ENCODE results near the gene KNDC1. TPM values are rescaled to one million over a fixed set of nuclear protein-coding genes. Genes with fewer than 3 reads are reported as not detected.

Gene KNDC1
- total and polyA plus RNA-seq, 10 of the 15 experiments (the other 5 are each of a cell fraction or from before 2014, with no cell fraction given) = 0.03 to 0.11 (median 0.05) TPM; not detected in 7

DNA sequence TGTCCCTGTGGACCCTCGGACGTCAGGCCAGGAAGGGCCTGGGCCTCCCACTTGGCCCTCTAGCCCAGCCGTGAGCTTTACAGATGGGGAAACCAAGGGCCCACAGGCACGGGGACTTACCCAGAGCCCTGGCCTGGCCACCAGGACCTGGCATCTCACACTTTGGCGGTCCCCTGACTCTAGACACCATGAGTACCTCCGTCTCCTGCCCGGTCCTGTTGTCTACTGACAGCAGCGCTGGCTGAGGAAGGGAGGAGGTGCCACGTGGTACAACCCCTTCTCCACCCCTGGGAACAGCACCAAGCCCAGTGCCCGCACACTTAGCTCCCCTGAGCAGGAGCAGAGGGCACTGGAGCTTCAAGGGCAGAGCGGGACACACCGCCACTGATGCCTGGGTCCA is 46.2 kb upstream of the KNDC1 start:
- in situ Hi-C loops (cut with MboI) (no loop called here), intact Hi-C loops (cut with micrococcal nuclease; ENCODE audit: unreplicated experiment) (no loop called here)
- FAIRE-seq = no peak
- WGBS (ENCODE audit: insufficient coverage, insufficient replicate concordance, low lambda C conversion rate, missing lambda C conversion rate) = 63% methylated on average over 12 of the region's 12 CpGs
- no peak for DNase-seq (ENCODE audit: low read depth, low spot score)
- H3K4me1 ChIP-seq (ENCODE audit: control insufficient read depth, insufficient read depth, low read length) = no peaks in the 10 kb centered on the region
- ATAC-seq = no peak
- BruUV-seq (replicated peaks) = no TSS peak
- no peak overlapping the region for H2AFZ ChIP-seq (ENCODE audit: control insufficient read depth, low read depth, low read length)
- no peak overlapping the region for H3K27ac ChIP-seq (ENCODE audit: control insufficient read depth, insufficient read depth)
- ChIA-PET POLR2A (no interaction called here), RAD21 (ENCODE audit: unreplicated experiment) (no interaction called here), SMC1A (ENCODE audit: uncharacterized antibody, unreplicated experiment) (no interaction called here), CTCF (no interaction called here)
- no peaks in the 10 kb centered on the region for H3K79me2 ChIP-seq (ENCODE audit: control insufficient read depth, insufficient read depth, low read length)
- no peak overlapping the region for H3K4me3 ChIP-seq
- H3K36me3 ChIP-seq (ENCODE audit: control insufficient read depth in 2 of 2, insufficient read depth in 2 of 2, low read length in 1 of 2) = no peaks in the 10 kb centered on the region
- no peak overlapping the region for H3K4me2 ChIP-seq (ENCODE audit: control insufficient read depth, insufficient read depth)
- peaks cover 4% of the 10 kb centered on the region; the same call in 1 of the 3 replicates for H3K9me3 ChIP-seq (replicated peaks; ENCODE audit: control insufficient read depth, insufficient read depth, low read length)
- H4K20me1 ChIP-seq (ENCODE audit: control insufficient read depth, insufficient read depth) = no peaks in the 10 kb centered on the region
- H3K27me3 ChIP-seq (replicated peaks in 1 of 2; ENCODE audit: control insufficient read depth in 2 of 2, insufficient read depth in 2 of 2, low read length in 1 of 2) = no peaks in the 10 kb centered on the region
- H3K9ac ChIP-seq (ENCODE audit: control insufficient read depth, insufficient read depth, low read length) = no peak overlapping the region
- TF ChIP-seq EZH2 (IDR thresholded peaks at IDR 0.05; ENCODE audit: borderline replicate concordance, control insufficient read depth, low read depth, low read length) (no peak), MAX (IDR thresholded peaks at IDR 0.05; ENCODE audit: low read depth, low read length) (no peak), ZBED1 (IDR thresholded peaks at IDR 0.05; ENCODE audit: borderline replicate concordance) (no peak), POLR2AphosphoS2 (IDR thresholded peaks at IDR 0.05; ENCODE audit: low read depth, low read length) (no peak), BCL3 (IDR thresholded peaks at IDR 0.05; ENCODE audit: borderline replicate concordance, insufficient read depth, low read depth, low read length, poor library complexity, severe bottlenecking) (no peak), SMC3 (IDR thresholded peaks at IDR 0.05; ENCODE audit: borderline replicate concordance, low read length) (no peak), ZNF274 (IDR thresholded peaks at IDR 0.05; ENCODE audit: insufficient read depth, insufficient read length) (no peak), EP300 (IDR thresholded peaks at IDR 0.05; ENCODE audit: borderline replicate concordance in 1 of 2, control insufficient read depth in 1 of 2, low read depth in 2 of 2, low read length in 2 of 2) (no peak), CREB1 (IDR thresholded peaks at IDR 0.05; ENCODE audit: low read depth) (no peak), BHLHE40 (IDR thresholded peaks at IDR 0.05; ENCODE audit: borderline replicate concordance in 1 of 2, low read depth in 2 of 2, low read length in 1 of 2) (no peak), ATF3 (IDR thresholded peaks at IDR 0.05; ENCODE audit: borderline replicate concordance, extremely low read depth, low read depth, low read length) (no peak), MEF2A (IDR thresholded peaks at IDR 0.05; ENCODE audit: insufficient read depth, low read depth, low read length) (no peak), RAD51 (IDR thresholded peaks at IDR 0.05) (no peak), RB1 (IDR thresholded peaks at IDR 0.05; ENCODE audit: borderline replicate concordance) (no peak), CHD1 (IDR thresholded peaks at IDR 0.05; ENCODE audit: low read depth, low read length) (no peak), ZNF622 (IDR thresholded peaks at IDR 0.05) (no peak), USF2 (IDR thresholded peaks at IDR 0.05; ENCODE audit: borderline replicate concordance, low read depth, low read length) (no peak), TARDBP (IDR thresholded peaks at IDR 0.05; ENCODE audit: borderline replicate concordance) (no peak)
